NCI-H1417 (cell line): ENCODE measurements around the gene ROGDI.
"Not testable (repeated sequence)": the region's sequence is repeated elsewhere in the genome, so short reads cannot be mapped to it uniquely, and the experiment has no call there.

ENCODE experiments used
- DNase-seq, 3 experiments: peaks; one replicate each; lab custom pipeline; 2025; lab: John Stamatoyannopoulos, UW

The ROGDI gene

DNA sequence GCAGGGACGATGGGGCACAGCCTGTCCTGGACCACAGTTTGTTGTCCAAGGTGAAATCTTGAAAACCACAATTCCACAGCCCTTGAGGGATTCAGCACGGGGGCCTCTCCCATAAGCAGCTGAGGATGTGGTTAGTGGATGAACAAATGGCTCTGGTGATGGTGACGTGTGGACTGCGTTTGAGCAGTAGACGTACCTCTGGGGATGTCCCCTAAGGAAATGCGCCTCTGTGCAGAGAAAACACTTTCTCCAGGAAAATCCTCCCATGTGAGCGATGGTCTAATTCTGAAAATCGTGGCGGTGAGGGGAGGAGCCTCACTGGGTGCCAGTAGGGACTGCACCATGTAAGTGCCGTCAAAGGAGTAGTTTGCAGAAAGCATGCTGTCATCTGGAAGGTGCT, 11.6 kb downstream of the ROGDI start:
- DNase-seq: no peak

DNA sequence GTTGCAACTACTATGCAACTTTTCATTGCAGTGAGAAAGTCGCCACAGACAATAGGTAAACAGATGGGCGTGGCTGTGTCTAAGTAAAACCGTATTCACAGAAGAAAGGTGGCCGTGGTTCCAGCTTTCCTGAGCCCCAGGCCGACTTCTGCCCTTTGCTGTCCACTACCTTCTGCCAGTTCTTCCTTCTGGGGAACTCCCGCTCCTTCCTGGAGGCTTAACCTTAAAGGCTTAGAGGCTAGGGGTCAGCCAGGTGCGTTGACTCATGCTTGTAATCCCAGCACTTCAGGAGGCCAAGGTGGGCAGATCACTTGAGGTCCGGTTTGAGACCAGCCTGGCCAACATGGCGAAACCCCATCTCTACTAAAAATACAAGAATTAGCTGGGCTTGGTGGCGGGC, 12.2 kb downstream of the ROGDI start:
- no peak for DNase-seq

DNA sequence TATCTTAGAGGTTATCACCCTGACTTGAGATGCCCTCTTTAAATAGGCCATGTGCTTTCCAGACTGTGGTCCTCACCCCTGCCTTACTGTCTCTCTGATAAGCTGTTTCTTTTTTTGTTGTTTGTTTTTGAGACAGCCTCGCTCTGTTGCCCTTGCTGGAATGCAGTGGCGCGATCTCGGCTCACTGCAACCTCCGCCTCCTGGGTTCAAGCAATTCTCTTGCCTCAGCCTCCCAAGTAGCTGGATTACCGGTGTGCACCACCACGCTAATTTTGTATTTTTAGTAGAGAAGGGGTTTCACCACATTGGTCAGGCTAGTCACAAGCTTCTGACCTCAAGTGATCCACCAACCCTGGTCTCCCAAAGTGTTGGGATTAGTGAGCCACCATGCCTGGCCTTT, 13.5 kb downstream of the ROGDI start:
- no peak for DNase-seq

DNA sequence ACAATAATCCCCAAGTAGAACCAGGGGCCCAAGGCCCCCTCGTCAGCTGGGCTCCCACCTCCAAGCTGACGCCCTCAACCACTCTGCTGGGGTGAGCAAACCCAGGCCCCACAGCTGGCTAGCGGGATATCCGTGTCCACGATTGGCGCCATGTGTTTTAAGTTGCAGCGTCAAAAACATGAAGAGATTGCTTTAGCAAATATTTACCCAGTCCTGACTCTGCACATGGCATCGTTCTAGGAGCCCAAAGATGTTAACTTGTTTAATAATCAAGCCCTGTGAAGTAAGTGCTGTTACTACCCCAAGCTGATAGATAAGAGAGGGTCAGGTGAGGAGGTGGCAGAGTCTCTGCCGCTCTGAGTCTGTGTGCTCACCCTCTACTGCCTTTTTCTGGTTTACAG, 13.9 kb downstream of the ROGDI start:
- peak in 1 of 3 experiments; percentile 70 for DNase-seq

DNA sequence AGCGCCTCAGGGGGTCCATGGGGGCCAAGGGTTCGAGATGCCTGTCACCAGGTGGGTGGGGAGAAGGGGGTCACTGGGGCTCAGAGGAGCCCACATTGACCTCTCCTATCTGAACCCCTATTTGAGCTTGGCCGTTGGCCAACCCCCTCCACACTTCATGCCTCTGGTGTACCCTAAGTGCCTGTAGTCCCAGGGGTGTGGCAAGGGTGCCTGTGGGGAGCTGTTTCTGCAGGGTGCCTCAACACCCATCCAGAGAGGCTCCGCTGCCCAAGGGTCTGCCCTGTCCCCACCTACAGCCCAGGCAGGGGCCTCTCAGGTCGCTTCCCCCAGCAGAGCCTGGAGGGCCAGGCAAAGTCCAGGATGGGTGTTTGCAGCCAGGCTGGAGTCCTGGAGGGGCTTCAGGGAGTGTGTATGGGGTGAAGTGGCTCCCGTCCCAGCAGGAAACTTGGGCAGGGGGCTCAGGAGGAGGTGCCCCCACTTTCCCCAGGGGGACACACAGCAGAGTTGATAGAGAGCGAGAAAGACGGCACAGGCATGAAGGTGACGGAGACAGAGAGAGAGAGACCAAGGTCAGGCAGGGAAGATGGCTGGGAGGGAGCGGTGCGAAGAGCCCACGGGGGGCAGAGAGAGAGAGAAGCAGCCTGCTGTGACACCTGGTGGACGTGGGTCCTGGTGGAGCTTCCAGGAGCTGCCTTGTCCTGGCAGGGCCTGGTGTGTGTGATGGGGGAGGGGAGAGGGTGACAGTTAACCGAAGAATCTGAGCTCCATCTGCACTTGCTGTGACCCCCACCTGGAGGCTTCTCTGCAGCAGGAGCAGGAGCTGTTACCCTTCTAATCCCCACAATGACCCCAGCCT, 14.6 kb downstream of the ROGDI start, which contains the start of gene SEPTIN12:
SEPTIN12 (minus strand) TSS at position 719 of the 856 bp plus-strand sequence; CDS start at position 19, 700 bp downstream.
- DNase-seq: peak in 2 of 3 experiments; percentile 37 to 70

DNA sequence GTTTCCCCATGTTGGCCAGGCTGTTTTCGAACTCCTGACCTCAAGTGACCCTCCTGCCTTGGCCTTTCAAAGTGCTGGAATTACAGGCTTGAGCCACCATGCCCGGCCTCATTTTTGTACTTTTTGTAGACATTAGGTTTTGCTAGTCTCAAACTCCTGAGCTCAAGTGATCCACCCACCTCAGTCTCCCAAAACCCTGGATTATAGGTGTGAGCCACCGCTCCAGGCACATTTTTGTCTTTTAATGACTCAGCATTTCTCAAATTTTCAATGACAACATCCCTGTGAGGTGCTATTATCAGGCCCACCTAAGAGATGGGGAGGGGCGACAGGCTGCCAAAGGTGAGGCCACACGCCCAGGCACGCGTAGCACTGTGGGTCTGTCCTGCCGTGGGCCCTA, 15.4 kb downstream of the ROGDI start:
- no peak for DNase-seq

DNA sequence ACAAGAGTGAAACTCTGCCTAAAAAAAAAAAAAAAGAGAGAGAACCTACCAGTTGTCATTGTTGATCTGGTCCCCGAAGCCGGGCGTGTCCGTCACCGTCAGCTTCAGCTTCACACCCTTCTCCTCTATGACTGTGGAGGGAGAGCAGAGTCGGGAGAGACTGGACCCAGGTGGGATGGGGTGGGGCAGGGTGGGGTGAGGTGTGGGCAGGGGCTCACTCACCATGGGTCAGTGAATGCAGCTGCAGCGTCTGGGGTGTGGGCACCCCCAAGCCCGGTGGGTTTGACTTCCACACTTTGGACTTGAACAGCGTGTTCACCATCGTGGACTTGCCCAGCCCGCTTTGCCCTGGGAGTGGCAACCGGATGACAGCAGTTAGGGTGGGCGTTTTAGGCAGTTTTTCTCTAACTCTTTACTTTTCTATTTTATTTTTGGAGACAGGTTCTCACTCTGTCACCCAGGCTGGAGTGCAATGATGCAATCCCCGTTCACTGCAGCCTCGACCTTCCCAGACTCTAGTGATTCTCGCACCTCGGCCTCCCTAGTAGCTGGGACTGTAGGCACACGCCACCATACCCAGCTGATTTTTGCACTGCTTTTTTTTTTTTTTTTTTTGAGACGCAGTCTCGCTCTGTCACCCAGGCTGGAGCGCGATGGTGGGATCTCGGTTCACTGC, 16.5 kb downstream of the ROGDI start:
- no peak for DNase-seq

DNA sequence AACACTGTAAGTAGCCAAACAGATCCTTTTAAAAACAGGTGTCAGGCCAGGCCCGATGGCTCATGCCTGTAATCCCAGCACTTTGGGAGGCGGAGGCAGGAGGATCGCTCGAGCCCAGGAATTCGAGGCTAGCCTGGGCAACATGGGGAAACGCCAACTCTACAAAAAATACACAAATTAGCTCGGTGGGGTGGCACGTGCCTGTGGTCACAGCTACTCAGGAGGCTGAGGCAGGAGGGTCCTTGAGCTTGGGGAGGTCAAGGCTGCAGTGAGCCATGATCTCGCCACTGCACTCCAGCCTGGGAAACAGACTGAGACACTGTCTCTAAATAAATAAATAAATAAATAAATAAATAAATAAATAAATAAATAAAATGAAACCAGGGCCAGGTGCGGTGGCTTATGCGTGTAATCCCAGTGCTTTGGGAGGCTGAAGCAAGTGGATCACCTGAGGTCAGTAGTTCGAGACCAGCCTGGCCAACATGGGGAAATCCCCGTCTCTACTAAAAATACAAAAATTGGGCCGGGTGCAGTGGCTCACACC, 17.9 kb downstream of the ROGDI start:
- not testable (repeated sequence) for DNase-seq

DNA sequence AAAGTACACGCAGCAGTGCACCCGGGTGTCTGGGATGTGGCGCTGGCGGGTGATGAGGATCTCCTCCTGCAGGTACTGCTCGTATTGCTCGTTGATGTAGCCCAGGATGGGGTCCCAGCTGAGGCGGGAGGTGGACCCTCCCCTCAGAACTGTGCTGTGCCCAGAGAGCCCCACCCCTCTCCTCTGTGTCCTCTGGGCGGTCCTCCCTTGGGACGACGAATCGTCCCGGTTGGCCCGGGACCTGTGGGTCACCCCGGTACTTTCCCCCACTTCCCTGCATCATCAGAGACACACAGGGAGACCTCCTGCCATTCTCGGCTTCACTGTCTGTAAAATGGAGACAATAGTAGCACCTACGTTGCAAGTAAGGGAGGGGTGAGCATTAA, 18.5 kb downstream of the ROGDI start:
- no peak for DNase-seq

DNA sequence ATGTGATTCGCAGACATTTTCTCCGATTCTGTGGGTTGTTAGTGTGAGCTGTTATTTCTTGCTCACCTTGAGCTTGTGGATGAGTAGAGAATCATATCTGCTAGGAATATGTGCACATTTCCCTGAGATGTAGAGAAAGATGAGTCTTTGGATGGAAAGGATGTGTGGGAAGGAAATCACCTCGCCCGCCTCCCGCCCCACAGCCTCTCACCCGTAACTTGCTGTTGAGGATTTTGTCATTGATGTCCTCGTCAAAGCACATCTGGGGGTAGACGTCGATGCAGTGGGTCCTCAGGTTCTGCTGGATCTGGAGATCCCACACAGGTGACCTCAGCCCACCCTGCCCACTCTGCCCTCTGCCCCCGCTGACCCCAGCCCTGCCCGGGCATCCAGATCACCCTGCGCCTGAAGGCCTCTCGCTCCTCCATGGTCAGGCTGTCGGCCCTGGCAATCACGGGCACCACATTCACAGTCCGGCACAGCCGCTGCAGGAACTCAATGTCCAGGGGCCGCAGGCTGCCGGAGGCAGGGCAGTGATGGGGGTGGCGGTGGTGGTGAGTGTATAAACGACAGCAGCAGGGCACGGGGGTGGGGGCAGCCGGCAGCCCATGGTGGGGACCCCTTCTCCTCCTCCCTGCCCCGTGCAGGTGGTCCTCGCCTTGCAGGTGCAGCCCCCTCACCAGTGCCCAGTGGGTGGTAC, 19.0 kb downstream of the ROGDI start:
- no peak for DNase-seq

DNA sequence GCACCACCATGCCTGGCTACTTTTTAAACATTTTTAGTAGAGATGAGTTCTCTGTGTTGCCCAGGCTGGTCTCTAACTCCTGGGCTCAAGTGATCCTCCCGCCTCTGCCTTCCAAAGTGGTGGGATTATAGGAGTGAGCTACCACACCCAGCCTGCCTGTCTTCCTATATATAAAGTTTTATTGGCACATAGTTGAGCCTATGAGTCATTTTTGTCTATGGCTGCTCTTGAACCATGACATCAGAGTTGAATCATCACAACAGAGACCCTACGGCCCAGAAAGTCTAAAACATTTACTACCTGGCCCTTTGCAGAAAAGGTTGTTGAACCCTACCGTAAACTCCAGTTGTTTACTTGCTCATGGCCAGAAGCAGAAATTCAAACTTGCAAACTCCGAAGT, 22.2 kb downstream of the ROGDI start:
- no peak for DNase-seq

DNA sequence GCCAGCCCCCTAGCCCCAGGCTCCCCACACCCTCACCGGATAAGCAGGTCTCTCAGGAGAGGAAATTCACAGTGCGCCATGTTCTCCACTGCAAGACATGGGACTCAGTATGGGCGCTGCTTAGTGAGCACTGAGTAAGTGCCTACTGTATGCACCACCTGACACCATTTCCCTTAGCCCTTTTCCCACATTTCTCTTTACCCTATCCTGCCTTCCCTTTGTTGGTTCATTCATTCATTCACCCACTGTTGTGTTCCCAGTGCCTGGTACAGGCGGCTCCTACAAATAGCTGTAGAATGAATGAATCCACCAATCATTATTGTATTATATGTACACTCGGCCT, 24.4 kb downstream of the ROGDI start:
- no peak for DNase-seq

DNA sequence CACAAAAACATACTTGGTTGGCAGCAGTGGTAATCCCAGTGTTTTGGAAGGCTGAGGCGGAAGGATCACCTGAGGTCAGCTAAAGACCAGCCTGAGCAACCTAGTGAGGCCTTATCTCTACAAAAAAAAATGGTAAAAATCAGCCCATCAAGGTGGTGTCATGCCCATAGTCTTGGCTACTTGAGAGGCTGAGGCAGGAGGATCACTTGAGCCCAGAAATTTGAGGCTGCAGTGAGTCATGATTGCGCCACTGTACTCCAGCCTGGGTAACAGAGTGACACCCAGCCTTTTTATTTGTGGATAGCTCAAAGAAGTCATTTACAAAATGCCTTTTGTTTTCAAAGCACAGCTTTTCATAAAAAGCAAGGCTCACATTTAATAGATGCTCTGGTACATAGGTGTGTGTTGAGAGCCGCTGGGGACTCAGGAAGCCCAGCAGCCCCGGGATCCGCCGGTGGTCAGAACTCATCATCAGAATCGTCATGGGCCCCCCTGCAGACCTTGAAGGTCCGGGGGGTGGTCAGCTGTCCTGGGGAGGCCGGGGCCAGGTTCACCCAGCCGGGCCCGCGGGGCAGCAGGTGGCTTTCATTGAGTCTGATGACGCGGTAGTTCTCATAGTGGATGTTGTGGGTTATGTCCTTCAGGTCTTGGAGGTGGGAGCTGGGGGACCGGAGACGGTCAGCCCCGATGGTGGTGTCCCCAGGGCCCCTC, 24.9 kb downstream of the ROGDI start:
- DNase-seq: no peak

DNA sequence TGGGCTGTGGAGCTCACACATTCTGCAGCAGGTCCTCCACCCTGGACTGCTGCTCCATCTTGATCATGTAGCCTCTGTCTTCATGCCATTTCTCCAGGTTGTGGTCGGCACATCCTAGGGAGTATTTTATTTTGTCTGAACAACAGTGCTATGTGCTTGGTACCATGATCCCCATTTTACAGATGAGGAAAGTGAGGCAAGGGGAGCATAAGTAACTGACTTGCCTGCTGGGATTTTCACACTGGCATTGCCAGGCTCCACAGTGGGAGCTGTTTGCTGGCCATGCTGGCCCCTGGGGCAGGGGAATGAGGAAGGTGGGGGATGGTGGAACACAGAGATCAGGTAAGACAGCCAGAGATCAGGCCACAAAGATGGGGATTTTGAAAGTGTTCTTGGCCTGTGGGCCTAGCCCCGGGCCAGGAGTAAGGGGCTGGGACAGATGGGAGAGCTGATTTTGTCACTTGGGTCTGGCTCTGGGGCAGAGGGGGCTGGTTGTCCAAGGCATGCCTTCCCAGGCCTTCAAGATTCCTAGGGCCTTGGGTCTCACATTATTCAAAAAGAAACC, 26.2 kb downstream of the ROGDI start:
- DNase-seq: no peak

DNA sequence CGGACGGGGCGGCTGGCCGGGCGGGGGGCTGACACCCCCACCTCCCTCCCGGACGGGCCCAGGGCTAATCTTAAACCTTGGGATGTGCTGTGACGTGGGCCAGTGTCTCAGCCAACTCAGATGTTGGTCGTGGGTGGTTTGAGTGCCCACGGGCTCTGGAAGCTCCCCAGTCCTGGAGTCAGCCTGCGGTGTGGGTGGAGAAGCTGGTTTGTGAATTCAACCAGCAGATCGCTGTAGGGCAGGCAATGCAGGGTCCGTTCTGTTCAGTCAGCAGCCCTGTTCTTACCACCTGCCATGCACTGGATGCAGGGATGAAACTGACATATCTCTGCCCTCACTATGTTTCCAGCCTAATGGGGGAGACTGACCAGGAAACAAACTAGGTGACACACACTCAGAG, 27.4 kb downstream of the ROGDI start:
- no peak for DNase-seq

DNA sequence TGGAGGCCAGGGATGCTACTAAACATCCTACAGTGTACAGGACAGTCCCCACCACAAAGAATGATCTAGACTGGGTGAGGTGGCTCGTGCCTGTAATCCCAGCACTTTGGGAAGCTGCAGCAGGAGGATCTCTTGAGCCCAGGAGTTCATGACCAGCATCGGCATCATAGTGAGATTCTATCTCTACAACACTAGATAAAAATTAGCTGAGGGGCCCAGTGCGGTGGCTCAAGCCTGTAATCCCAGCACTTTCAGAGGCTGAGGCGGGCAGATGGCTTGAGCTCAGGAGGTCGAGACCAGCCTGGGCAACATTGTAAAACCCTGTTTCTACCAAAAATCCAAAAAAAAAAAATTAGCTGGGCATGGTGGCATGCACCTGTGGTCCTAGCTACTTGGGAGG, 30.1 kb downstream of the ROGDI start:
- no peak for DNase-seq

DNA sequence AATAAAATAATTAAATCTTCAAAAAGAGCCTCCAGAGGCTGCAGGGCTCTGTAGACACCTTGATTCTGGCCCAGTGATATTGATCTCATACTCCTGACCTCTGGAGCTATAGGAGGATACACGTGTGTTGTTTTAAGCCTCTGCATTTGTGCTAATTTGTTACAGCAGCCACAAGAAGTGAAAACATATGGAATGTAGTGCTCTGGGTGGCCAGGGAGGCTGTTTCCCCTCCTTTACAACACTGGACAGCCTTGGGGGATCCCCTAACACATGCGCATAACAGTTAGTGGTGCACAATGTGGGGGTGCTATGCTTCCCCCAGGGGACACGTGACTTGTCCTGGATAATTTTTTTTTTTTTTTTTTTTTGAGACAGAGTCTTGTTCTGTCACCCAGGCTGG, 30.8 kb downstream of the ROGDI start:
- DNase-seq: no peak

DNA sequence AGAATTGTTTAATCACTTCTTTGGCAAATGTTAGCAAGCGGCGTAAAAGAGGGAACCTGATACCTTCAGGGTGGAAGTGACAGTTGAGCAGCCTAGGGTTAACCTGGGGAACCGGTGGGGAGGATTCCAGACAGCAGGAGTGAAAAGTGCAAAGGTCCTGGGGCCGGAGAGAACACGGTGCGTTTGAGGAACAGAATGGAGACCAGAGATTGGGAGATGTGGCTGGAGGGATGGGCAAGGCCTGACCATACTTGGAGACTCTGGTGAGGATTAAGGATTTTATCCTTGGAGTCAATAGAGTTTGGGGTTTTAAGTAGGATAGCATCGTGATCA, 33.2 kb downstream of the ROGDI start:
- DNase-seq: no peak

DNA sequence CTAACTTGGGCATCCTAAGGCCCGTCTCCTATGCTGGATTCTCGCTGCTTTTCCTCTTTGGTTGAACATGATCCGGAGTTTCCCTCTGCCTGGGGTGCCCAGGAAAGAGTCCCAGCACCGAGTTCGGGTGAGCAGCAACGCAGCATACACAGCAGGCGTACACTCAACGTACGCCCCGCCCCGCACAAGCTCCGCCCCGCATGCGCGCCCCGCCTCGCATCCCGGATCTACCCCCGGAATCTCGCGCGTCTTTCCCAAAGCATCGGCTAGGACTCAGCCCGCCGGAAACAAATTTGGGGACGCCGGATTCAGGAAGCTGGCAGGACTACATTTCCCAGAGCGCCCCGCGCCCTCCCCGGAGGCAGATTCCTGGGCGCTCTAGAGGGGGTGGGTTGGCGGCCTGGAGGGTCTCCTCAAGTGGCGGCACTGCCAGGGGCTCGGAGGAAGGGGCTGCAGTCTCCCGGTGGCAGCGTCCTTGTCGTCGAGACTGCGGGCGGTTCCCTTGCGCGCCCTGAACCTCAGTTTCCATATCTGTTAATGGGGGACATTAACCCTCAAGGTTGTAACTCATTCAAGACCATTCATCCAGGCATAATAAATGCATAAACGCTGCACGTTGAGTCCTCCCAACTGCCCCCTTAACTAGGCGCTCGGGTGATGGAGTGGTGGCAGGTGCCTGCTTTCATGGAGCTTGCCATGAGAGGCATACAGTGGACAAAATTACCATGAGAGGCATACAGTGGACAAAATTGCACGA, 33.7 kb downstream of the ROGDI start:
- DNase-seq: peak; percentile 62 to 92 (median 80)

DNA sequence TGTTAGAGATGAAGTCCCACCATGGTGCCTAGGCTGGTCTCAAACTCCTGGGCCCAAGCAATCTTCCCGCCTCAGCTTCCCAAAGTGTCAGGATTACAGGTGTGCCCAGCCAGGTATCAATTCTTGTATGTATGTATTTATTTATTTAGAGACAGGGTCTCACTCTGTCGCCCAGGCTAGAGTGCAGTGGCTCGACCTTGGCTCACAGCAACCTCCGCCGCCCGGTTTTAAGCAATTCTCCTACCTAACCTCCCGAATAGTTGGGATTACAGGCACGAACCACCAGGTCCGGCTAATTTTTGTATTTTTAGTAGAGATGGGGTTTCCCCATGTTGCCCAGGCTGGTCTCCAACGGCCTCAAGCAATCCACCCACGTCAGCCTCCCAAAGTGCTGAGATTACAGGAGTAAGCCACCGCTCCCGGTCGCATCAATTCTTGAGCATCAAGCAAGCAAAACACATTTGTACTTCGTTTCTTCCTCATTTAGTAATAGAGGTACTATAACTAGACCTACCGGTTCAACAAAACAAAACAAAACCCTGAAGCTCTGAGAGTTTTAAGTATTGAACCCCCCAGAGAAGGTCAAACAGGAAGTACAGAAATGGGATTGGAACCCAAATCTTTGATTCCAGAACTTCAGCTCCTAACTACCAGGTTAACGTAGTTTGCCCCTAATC, 34.4 kb downstream of the ROGDI start:
- DNase-seq: no peak
